Measurements from ENCODE around the gene TMEM178B.

The TMEM178B gene

GRCh38 chr7:141416650-141417270, 342.9 kb downstream of the TMEM178B start:
- TF ChIP-seq CTCF (IDR thresholded peaks at IDR 0.05; ENCODE audit: control insufficient read depth, extremely low read depth, insufficient read depth): no peak
- H3K4me3 ChIP-seq (ENCODE audit: low read depth, low read length): no peak overlapping the region
- DNase-seq (ENCODE audit: low read depth): no peak

DNA sequence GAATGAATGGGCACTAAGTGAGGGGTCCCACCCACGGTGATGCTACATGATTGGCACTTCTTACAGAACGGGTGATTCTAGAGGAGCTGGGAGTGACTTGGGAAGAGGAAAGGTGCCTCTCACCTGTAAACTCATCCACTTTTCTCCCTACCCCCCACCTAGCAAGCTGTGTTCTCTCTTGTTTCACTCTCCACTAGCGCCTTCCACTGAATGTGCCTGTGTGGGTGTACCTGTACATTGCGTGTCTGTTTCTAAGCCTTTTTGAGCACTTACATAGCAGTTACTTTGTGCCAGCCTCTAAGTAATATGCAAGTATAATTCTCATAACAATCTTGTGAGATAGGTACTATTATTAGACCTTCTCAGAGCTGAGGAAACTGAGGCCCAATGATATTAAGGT, 343.6 kb downstream of the TMEM178B start:
- no peak for DNase-seq (ENCODE audit: low read depth)
- no peak overlapping the region for H3K4me3 ChIP-seq (ENCODE audit: low read depth, low read length)
- TF ChIP-seq CTCF (IDR thresholded peaks at IDR 0.05; ENCODE audit: control insufficient read depth, extremely low read depth, insufficient read depth): no peak

- no peak for DNase-seq (ENCODE audit: low read depth)
- no peak for TF ChIP-seq CTCF (IDR thresholded peaks at IDR 0.05; ENCODE audit: control insufficient read depth, extremely low read depth, insufficient read depth)
- no peak overlapping the region for H3K4me3 ChIP-seq (ENCODE audit: low read depth, low read length)
These were observed 344.2 kb downstream of the TMEM178B start for GRCh38 chr7:141418066-141418465.

GRCh38 chr7:141421306-141421705, 347.4 kb downstream of the TMEM178B start:
- no peak for DNase-seq (ENCODE audit: low read depth)
- H3K4me3 ChIP-seq (ENCODE audit: low read depth, low read length): no peak overlapping the region
- TF ChIP-seq CTCF (IDR thresholded peaks at IDR 0.05; ENCODE audit: control insufficient read depth, extremely low read depth, insufficient read depth): no peak

DNA sequence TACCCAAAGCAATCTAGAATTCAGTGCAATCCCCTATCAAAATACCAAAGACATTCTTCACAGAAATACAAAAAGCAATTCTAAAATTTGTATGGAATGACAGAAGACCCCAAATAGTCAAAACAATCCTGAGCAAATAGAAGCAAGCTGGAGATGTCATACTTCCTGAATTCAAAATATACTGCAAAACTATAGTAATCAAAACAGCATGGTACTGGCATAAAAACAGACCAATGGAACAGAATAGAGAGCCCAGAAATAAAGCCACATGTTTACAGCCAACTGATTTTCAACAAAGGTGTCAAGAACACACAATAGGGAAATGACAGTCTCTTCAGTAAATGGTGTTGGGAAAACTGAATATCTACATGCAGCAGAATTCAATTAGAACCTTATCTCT, 353.3 kb downstream of the TMEM178B start:
- no peak for TF ChIP-seq CTCF (IDR thresholded peaks at IDR 0.05; ENCODE audit: control insufficient read depth, extremely low read depth, insufficient read depth)
- no peak for DNase-seq (ENCODE audit: low read depth)
- no peak overlapping the region for H3K4me3 ChIP-seq (ENCODE audit: low read depth, low read length)

GRCh38 chr7:141430455-141431139, 356.7 kb downstream of the TMEM178B start:
- no peak for DNase-seq (ENCODE audit: low read depth)
- no peak overlapping the region for H3K4me3 ChIP-seq (ENCODE audit: low read depth, low read length)
- no peak for TF ChIP-seq CTCF (IDR thresholded peaks at IDR 0.05; ENCODE audit: control insufficient read depth, extremely low read depth, insufficient read depth)

DNA sequence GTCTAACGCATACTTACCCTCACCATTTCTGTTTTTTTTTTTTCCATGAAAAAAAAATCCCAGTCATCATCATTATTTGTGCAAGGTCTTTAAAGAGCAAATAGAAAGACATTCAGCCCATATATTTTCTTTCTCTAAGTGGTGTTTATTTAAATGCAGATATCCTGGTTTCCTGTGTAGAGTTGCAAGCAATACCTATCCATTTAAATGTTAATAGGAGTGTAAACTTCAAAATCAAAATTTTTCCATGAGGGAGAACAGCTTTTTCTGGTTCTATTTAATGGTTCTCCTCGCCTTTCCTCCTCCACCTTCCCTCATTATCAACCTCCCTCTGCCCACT, 357.2 kb downstream of the TMEM178B start:
- H3K4me3 ChIP-seq (ENCODE audit: low read depth, low read length): no peak overlapping the region
- no peak for TF ChIP-seq CTCF (IDR thresholded peaks at IDR 0.05; ENCODE audit: control insufficient read depth, extremely low read depth, insufficient read depth)
- DNase-seq (ENCODE audit: low read depth): no peak
